NCI-H2081 (cell line): ENCODE measurements around the gene IPMK.

Experiments used
- DNase-seq, 2 experiments: peaks; one replicate each; lab custom pipeline; 2025; lab: John Stamatoyannopoulos, UW

The IPMK gene

GRCh38 chr10:58153751-58154150 lies 113.9 kb downstream of the IPMK start:
- no peak for DNase-seq

GRCh38 chr10:58152673-58153263 lies 114.9 kb downstream of the IPMK start:
- peak; percentile 45 to 58 for DNase-seq

GRCh38 chr10:58150290-58150689 lies 117.4 kb downstream of the IPMK start:
- no peak for DNase-seq

- no peak for DNase-seq
These were observed 123.8 kb downstream of the IPMK start for GRCh38 chr10:58143944-58144343.
